ENCODE measurements around the gene SCN10A. TPM values are rescaled to one million over a fixed set of nuclear protein-coding genes. Genes with fewer than 3 reads are reported as not detected.
A peak's percentile ranks its signal among the peaks of the same experiment; 100 is the strongest.

Gene SCN10A
- polyA plus RNA-seq, 2 of the 4 experiments (the other 2 are of a cell fraction): not detected

- ATAC-seq (no peak), FAIRE-seq (no peak), DNase-seq (ENCODE audit: low read depth in 1 of 2, low spot score in 1 of 2) (no peak)
- TF ChIP-seq CBX8 (IDR thresholded peaks at IDR 0.05) (no peak), JUNB (IDR thresholded peaks at IDR 0.05) (no peak), MAFK (IDR thresholded peaks at IDR 0.05; ENCODE audit: partially characterized antibody) (no peak), HEYL (CRISPR knock-in tag; IDR thresholded peaks at IDR 0.05) (no peak), FOSB (CRISPR knock-in tag; IDR thresholded peaks at IDR 0.05) (no peak), CHD4 (IDR thresholded peaks at IDR 0.05; ENCODE audit: borderline replicate concordance) (no peak)
- TF ChIP-seq, protein P1, sequence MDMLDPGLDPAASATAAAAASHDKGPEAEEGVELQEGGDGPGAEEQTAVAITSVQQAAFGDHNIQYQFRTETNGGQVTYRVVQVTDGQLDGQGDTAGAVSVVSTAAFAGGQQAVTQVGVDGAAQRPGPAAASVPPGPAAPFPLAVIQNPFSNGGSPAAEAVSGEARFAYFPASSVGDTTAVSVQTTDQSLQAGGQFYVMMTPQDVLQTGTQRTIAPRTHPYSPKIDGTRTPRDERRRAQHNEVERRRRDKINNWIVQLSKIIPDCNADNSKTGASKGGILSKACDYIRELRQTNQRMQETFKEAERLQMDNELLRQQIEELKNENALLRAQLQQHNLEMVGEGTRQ (IDR thresholded peaks at IDR 0.05): no peak
- TF ChIP-seq, protein P2, sequence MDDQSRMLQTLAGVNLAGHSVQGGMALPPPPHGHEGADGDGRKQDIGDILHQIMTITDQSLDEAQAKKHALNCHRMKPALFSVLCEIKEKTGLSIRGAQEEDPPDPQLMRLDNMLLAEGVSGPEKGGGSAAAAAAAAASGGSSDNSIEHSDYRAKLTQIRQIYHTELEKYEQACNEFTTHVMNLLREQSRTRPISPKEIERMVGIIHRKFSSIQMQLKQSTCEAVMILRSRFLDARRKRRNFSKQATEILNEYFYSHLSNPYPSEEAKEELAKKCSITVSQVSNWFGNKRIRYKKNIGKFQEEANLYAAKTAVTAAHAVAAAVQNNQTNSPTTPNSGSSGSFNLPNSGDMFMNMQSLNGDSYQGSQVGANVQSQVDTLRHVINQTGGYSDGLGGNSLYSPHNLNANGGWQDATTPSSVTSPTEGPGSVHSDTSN (IDR thresholded peaks at IDR 0.05): no peak
- H3K4me2 ChIP-seq: no peak overlapping the region
- no peak overlapping the region for H3K27ac ChIP-seq
- H3K9me3 ChIP-seq: no peaks in the 10 kb centered on the region
- H3K4me3 ChIP-seq: no peak overlapping the region
- whole genome bisulfite sequencing (ENCODE audit: missing lambda C conversion rate): 37% methylated on average over 4 of the region's 4 CpGs
- CTCF ChIA-PET: interaction anchor here (1.2 kb wide), 1 partner anchor 9 kb away, joined by 4 read pairs; no protein-coding TSS in a partner anchor
- H3K4me1 ChIP-seq: no peaks in the 10 kb centered on the region
- POLR2A ChIA-PET: no interaction called here
Measured at GRCh38 chr3:38720465-38720864, 95.6 kb downstream of the SCN10A start.

DNA sequence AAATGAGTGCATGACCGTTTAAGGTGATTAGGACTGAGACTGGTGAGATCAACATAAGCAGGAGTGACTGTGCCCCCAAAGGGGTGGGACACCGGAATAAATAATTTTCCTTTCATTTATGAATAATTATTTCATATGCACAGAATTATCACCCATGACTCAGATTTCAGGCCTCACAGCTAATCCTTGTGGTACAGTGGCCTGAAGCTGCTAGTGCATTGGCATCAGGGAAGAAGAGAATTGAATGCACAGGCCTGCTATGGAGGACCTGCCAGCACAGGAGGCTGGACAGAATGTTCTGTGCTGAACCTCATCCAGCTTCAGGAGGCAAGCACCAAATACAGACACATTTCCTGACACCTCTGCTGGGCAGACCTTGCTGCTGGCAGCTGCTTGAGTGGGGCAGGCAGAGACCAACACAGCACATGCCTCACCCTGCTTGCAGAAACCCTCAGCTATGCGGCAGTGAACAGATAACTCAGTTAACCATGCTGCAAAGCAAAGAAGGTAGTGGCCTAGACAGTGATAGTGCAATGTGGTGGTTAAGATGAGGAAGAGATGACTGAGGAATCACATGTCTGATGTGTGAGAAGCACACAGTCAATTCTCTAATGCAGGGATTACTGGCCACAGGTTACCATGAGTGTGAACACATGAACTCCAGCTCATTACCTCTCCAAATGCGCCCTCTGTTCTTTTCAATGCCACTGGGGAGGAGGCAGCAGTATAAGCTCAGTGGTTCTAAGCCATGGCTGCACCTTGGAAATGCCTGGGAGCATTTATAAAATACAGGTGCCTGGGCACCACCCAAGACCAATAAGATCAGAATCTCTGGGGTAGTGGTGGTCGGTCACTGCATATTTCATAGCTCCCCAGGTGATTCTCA lies 98.4 kb downstream of the SCN10A start:
- H3K4me1 ChIP-seq: no peaks in the 10 kb centered on the region
- no peak for DNase-seq (ENCODE audit: low read depth in 1 of 2, low spot score in 1 of 2)
- ChIA-PET POLR2A (no interaction called here), CTCF (interaction anchor here (0.9 to 1.5 kb wide), 3 partner anchors 9 to 21 kb away, joined by 3 to 4 read pairs (median 3); no protein-coding TSS in a partner anchor)
- TF ChIP-seq, protein P3, sequence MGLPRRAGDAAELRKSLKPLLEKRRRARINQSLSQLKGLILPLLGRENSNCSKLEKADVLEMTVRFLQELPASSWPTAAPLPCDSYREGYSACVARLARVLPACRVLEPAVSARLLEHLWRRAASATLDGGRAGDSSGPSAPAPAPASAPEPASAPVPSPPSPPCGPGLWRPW (IDR thresholded peaks at IDR 0.05): no peak
- no peak for TF ChIP-seq HEYL (CRISPR knock-in tag; IDR thresholded peaks at IDR 0.05)
- TF ChIP-seq CHD4 (IDR thresholded peaks at IDR 0.05; ENCODE audit: borderline replicate concordance): no peak
- TF ChIP-seq, protein P1 (IDR thresholded peaks at IDR 0.05): no peak
- no peak for TF ChIP-seq POLR2A (IDR thresholded peaks at IDR 0.05; ENCODE audit: low read length)
- no peak for TF ChIP-seq REST (IDR thresholded peaks at IDR 0.05)
- no peak for TF ChIP-seq NPAS2 (CRISPR knock-in tag; IDR thresholded peaks at IDR 0.05; ENCODE audit: borderline replicate concordance)
- no peak for TF ChIP-seq FOSL2 (IDR thresholded peaks at IDR 0.05)
- TF ChIP-seq FOSL2 (CRISPR knock-in tag; IDR thresholded peaks at IDR 0.05): no peak
- no peak for TF ChIP-seq HOXA7 (CRISPR knock-in tag; IDR thresholded peaks at IDR 0.05)
- TF ChIP-seq MAZ (IDR thresholded peaks at IDR 0.05; ENCODE audit: borderline replicate concordance, low read depth, low read length): no peak
- TF ChIP-seq, protein P4, sequence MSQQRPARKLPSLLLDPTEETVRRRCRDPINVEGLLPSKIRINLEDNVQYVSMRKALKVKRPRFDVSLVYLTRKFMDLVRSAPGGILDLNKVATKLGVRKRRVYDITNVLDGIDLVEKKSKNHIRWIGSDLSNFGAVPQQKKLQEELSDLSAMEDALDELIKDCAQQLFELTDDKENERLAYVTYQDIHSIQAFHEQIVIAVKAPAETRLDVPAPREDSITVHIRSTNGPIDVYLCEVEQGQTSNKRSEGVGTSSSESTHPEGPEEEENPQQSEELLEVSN (IDR thresholded peaks at IDR 0.05; ENCODE audit: borderline replicate concordance, low read depth): no peak
- no peak overlapping the region for H3K4me3 ChIP-seq
- WGBS (ENCODE audit: missing lambda C conversion rate): 26% methylated on average over 5 of the region's 5 CpGs
- no peak overlapping the region for H3K27ac ChIP-seq
- peak in 1 of 2 experiments; percentile 33; a peak in 1 of 6 replicates for ATAC-seq
- H3K4me2 ChIP-seq: no peak overlapping the region
- FAIRE-seq: no peak
- H3K9me3 ChIP-seq: no peaks in the 10 kb centered on the region

Measured in A549 (cell line).